Measurements from ENCODE around the gene RAB36. TPM values are rescaled to one million over a fixed set of nuclear protein-coding genes. Genes with fewer than 3 reads are reported as not detected.
A peak's percentile ranks its signal among the peaks of the same experiment; 100 is the strongest.

RAB36 gene
- total and polyA plus RNA-seq, 9 of the 15 experiments (the other 6 are each of a cell fraction or from before 2014, with no cell fraction given): 0.04 to 0.50 (median 0.08) TPM; not detected in 3

DNA sequence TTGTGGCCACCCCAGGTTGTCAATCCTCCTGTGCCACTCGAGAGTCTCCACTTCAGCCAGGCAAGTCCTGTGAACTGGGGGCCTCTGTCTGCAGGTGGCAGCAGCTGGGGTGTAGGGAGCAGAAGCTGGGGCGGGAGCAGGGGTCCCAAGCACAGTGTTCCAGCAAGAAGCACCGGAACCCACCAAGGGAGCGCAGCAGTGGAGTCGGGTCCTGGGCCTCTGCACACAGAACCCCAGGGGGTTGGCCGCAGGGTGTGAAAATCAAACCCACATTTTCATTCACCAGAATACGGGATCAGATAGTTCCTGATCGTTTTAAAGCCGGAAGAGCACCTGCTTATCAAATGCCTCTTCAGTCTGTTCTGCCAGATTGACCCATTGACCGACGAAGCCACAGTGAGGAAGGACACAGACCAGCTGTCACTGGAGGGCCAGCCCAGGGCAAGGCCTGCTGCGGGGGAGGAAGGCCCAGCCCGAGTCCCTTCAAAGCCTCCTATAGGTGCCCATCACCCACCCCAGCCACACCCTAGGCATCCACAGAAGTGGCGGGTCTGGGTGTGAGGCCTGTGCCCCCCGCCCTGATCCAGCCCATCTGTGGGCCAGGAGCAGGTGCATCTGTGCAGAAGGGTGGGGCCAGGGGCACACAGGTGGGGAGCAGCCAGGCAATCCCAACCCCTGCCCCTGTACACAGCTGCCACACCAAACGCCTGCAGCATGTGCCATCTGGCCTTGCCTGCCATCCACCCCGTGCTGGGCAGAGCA, 37.6 kb upstream of the RAB36 start (continued):
- TF ChIP-seq ZBTB26 (CRISPR knock-in tag; IDR thresholded peaks at IDR 0.05): no peak
- TF ChIP-seq POLR2AphosphoS5 (IDR thresholded peaks at IDR 0.05; ENCODE audit: control insufficient read depth, insufficient read depth, low read depth, low read length): peak; percentile 42; the same call in 1 of the 2 replicates
- TF ChIP-seq FOXK1 (CRISPR knock-in tag; IDR thresholded peaks at IDR 0.05; ENCODE audit: borderline replicate concordance): no peak
- no peak for TF ChIP-seq ARID1B (IDR thresholded peaks at IDR 0.05)
- no peak for TF ChIP-seq TSC22D4 (tag; IDR thresholded peaks at IDR 0.05)
- no peak for TF ChIP-seq HDAC8 (tag; IDR thresholded peaks at IDR 0.05)
- TF ChIP-seq ZNF232 (CRISPR knock-in tag; IDR thresholded peaks at IDR 0.05): no peak
- no peak for TF ChIP-seq PYGO2 (tag; IDR thresholded peaks at IDR 0.05)
- no peak for TF ChIP-seq KDM1A (IDR thresholded peaks at IDR 0.05)
- TF ChIP-seq XRCC3 (IDR thresholded peaks at IDR 0.05): no peak
- no peak for TF ChIP-seq KLF13 (tag; IDR thresholded peaks at IDR 0.05; ENCODE audit: borderline replicate concordance, low read depth)
- no peak for TF ChIP-seq TBL1XR1 (IDR thresholded peaks at IDR 0.05; ENCODE audit: low read length in 2 of 2)
- no peak for TF ChIP-seq TEAD1 (CRISPR knock-in tag; IDR thresholded peaks at IDR 0.05)
- no peak for TF ChIP-seq SOX6 (IDR thresholded peaks at IDR 0.05)
- TF ChIP-seq SRSF9 (IDR thresholded peaks at IDR 0.05; ENCODE audit: borderline replicate concordance, low read depth, low read length): no peak
- no peak for TF ChIP-seq HDAC6 (IDR thresholded peaks at IDR 0.05; ENCODE audit: low read depth, low read length)
- TF ChIP-seq SIRT6 (IDR thresholded peaks at IDR 0.05; ENCODE audit: low read depth, low read length): no peak
- no peak for TF ChIP-seq BDP1 (IDR thresholded peaks at IDR 0.05; ENCODE audit: insufficient read depth, insufficient read length)
- peak; percentile 38; the same call in 1 of the 2 replicates for TF ChIP-seq TCF7 (IDR thresholded peaks at IDR 0.05; ENCODE audit: borderline replicate concordance)
- peak; percentile 59; the same call in 1 of the 2 replicates for TF ChIP-seq MCM3 (IDR thresholded peaks at IDR 0.05)
- no peak for TF ChIP-seq SNAPC5 (CRISPR knock-in tag; IDR thresholded peaks at IDR 0.05)
- TF ChIP-seq NR3C1 (CRISPR knock-in tag; IDR thresholded peaks at IDR 0.05): no peak
- no peak for TF ChIP-seq OTX1 (CRISPR knock-in tag; IDR thresholded peaks at IDR 0.05)
- TF ChIP-seq, protein P1, sequence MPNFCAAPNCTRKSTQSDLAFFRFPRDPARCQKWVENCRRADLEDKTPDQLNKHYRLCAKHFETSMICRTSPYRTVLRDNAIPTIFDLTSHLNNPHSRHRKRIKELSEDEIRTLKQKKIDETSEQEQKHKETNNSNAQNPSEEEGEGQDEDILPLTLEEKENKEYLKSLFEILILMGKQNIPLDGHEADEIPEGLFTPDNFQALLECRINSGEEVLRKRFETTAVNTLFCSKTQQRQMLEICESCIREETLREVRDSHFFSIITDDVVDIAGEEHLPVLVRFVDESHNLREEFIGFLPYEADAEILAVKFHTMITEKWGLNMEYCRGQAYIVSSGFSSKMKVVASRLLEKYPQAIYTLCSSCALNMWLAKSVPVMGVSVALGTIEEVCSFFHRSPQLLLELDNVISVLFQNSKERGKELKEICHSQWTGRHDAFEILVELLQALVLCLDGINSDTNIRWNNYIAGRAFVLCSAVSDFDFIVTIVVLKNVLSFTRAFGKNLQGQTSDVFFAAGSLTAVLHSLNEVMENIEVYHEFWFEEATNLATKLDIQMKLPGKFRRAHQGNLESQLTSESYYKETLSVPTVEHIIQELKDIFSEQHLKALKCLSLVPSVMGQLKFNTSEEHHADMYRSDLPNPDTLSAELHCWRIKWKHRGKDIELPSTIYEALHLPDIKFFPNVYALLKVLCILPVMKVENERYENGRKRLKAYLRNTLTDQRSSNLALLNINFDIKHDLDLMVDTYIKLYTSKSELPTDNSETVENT (CRISPR knock-in tag; IDR thresholded peaks at IDR 0.05): peak; percentile 17; the same call in 1 of the 2 replicates
- peak in 1 of 2 experiments; percentile 17; a peak in 1 of 4 replicates for TF ChIP-seq SIX5 (IDR thresholded peaks at IDR 0.05; ENCODE audit: borderline replicate concordance in 1 of 2, insufficient read depth in 1 of 2, low read depth in 1 of 2, low read length in 2 of 2)
- TF ChIP-seq WHSC1 (IDR thresholded peaks at IDR 0.05; ENCODE audit: low read length): no peak
- no peak for TF ChIP-seq NRF1 (conservative IDR thresholded peaks at IDR 0.05 in 1 of 2, IDR thresholded peaks at IDR 0.05 in 1 of 2)
- TF ChIP-seq ZNF239 (CRISPR knock-in tag; IDR thresholded peaks at IDR 0.05): no peak

Measured in K562 (cell line).